Cardiac fibroblast (primary cell): Measurements from ENCODE around the gene GLRB.

Source experiments
- DNase-seq, 2 donors: peaks; one replicate each; pipeline versions ENCODE4 v3.0.0 to v3.0.0-alpha.2; 2010; ENCODE audit warnings: low read depth in 2 of 2
- H3K4me3 ChIP-seq, 2 donors: replicated peaks in 1 of 2; 1 replicate in 1 of 2; 2 replicates in 1 of 2; pipeline ENCODE4 v1.5.1; 2011; ENCODE audit warnings: low read depth in 2 of 2, low read length in 2 of 2, mild to moderate bottlenecking in 2 of 2, moderate library complexity in 1 of 2
- TF ChIP-seq, protein P1 (sequence below): IDR thresholded peaks from one replicate; pipeline ENCODE4 v1.5.1; 2011; ENCODE audit warnings: low read depth, mild to moderate bottlenecking, low read length, inconsistent platforms

GLRB gene

GRCh38 chr4:157075811-157076577 is at the start of gene GLRB:
Gene GLRB (plus strand): TSS chr4:157076150. CDS start chr4:157078025, 1,875 bp downstream.
- TF ChIP-seq, protein P1, sequence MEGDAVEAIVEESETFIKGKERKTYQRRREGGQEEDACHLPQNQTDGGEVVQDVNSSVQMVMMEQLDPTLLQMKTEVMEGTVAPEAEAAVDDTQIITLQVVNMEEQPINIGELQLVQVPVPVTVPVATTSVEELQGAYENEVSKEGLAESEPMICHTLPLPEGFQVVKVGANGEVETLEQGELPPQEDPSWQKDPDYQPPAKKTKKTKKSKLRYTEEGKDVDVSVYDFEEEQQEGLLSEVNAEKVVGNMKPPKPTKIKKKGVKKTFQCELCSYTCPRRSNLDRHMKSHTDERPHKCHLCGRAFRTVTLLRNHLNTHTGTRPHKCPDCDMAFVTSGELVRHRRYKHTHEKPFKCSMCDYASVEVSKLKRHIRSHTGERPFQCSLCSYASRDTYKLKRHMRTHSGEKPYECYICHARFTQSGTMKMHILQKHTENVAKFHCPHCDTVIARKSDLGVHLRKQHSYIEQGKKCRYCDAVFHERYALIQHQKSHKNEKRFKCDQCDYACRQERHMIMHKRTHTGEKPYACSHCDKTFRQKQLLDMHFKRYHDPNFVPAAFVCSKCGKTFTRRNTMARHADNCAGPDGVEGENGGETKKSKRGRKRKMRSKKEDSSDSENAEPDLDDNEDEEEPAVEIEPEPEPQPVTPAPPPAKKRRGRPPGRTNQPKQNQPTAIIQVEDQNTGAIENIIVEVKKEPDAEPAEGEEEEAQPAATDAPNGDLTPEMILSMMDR, result no peak
- DNase-seq, result peak in 1 of 2 donors; percentile 22
- H3K4me3 ChIP-seq, result peak within 1 kb of the TSS; percentile 77 to 79

DNA sequence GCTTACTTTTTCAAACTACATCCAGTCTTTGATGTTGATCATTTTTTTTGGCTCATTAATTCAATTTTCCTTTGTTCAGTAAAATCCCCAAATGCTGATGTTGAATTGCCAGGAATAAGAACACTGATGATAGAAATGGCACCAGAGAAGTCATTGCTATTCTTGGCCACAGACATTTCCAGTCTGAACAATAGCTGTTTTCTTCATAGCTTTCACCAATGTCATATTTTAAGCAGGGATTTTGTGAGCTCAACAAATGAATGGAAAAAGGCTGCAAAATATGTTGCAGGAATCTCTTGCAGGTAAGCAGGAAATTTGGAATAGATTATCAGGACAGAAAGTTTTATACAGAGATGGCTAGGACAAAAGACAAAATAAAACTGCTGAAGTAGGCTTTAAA is 40.5 kb upstream of the GLRB start:
- no peak overlapping the region for H3K4me3 ChIP-seq
- TF ChIP-seq, protein P1, result no peak
- peak in 1 of 2 donors; percentile 8 for DNase-seq

DNA sequence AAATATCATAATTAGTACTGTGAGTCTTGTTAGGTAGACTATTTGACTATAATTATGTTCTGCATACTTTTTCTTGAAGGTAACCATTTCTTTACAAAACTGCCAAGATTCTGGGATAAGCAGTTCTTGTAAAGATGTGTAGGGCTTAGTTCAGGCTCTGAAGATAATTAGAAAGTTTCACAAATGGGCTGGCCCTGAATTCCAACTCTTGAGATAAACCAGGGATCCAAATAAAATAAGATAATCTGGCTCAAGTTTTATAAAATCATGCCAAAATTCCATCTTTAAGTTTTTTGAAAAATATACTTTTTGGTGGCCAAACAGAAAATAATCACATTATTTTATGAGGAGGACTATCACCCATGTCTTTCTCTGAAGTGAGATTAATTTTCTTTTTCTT is 35.5 kb upstream of the GLRB start:
- H3K4me3 ChIP-seq, result no peak overlapping the region
- DNase-seq, result no peak
- TF ChIP-seq, protein P1, result no peak

- DNase-seq, result peak; percentile 42 to 68
- TF ChIP-seq, protein P1, result peak; percentile 26
- no peak overlapping the region for H3K4me3 ChIP-seq
Measured at GRCh38 chr4:157043131-157043530, 32.8 kb upstream of the GLRB start.

- TF ChIP-seq, protein P1, result peak; percentile 90
- peak; percentile 86 for DNase-seq
Measured at GRCh38 chr4:157045507-157046127, 30.3 kb upstream of the GLRB start.

GRCh38 chr4:157048248-157048647 is 27.7 kb upstream of the GLRB start:
- no peak overlapping the region for H3K4me3 ChIP-seq
- DNase-seq, result peak; percentile 82 to 93
- TF ChIP-seq, protein P1, result no peak

More at GRCh38 chr4:157045507-157046127, 30.3 kb upstream of the GLRB start:
- H3K4me3 ChIP-seq, result no peak overlapping the region
